ENCODE data around the gene AKAP10. TPM values are rescaled to one million over a fixed set of nuclear protein-coding genes. Genes with fewer than 3 reads are reported as not detected.
A peak's percentile ranks its signal among the peaks of the same experiment; 100 is the strongest.

The AKAP10 gene
- total and polyA plus RNA-seq, 10 of the 15 experiments (the other 5 are each of a cell fraction or from before 2014, with no cell fraction given) = 4.3 to 23.7 (median 14.7) TPM

GRCh38 chr17:19867329-19868078, 110.1 kb downstream of the AKAP10 start, which contains the start of gene ULK2:
Gene ULK2, minus strand, starts transcription at chr17:19867936. Its CDS starts 519 bp downstream, at chr17:19867417.
- no TSS peak for BruUV-seq (replicated peaks)
- Histone ChIP-seq H3K27me3 (replicated peaks in 1 of 2; ENCODE audit: control insufficient read depth in 2 of 2, insufficient read depth in 2 of 2, low read length in 1 of 2) (peaks cover 0 to 3% of the 10 kb centered on the region in 2 experiments; a peak in 1 of 4 replicates), H4K20me1 (ENCODE audit: control insufficient read depth, insufficient read depth) (no peaks in the 10 kb centered on the region), H3K79me2 (ENCODE audit: control insufficient read depth, insufficient read depth, low read length) (no peaks in the 10 kb centered on the region), H3K4me1 (ENCODE audit: control insufficient read depth, insufficient read depth, low read length) (no peaks in the 10 kb centered on the region; the same call in 1 of the 2 replicates), H2AFZ (ENCODE audit: control insufficient read depth, low read depth, low read length) (peak within 1 kb of the TSS; percentile 75), H3K36me3 (ENCODE audit: control insufficient read depth in 2 of 2, insufficient read depth in 2 of 2, low read length in 1 of 2) (no peaks in the 10 kb centered on the region), H3K9ac (ENCODE audit: control insufficient read depth, insufficient read depth, low read length) (peak within 1 kb of the TSS; percentile 52), H3K4me3 (peak within 1 kb of the TSS; percentile 78), H3K9me3 (replicated peaks; ENCODE audit: control insufficient read depth, insufficient read depth, low read length) (no peaks in the 10 kb centered on the region; the same call in 2 of the 3 replicates), H3K27ac (ENCODE audit: control insufficient read depth, insufficient read depth) (no peak within 1 kb of the TSS), H3K4me2 (ENCODE audit: control insufficient read depth, insufficient read depth) (peak within 1 kb of the TSS; percentile 84)
- in situ Hi-C loops (cut with MboI) = no loop called here
- WGBS (ENCODE audit: insufficient coverage, insufficient replicate concordance, low lambda C conversion rate, missing lambda C conversion rate) = 6% methylated on average over 98 of the region's 111 CpGs
- POLR2A ChIA-PET = no interaction called here
- DNase-seq (ENCODE audit: low read depth, low spot score) (no peak), ATAC-seq (peak; percentile 23; the same call in 1 of the 3 replicates), FAIRE-seq (no peak)
- SMC1A ChIA-PET (ENCODE audit: uncharacterized antibody, unreplicated experiment) = no interaction called here
- RAD21 ChIA-PET (ENCODE audit: unreplicated experiment) = no interaction called here
- intact Hi-C loops (cut with micrococcal nuclease; ENCODE audit: unreplicated experiment) = no loop called here
- CTCF ChIA-PET = no interaction called here
- 0 out of 3 replicates have a peak, but pooled peaks of 1 of the 2 experiments have one; percentile 40 for TF ChIP-seq EGR1 (IDR thresholded peaks at IDR 0.05; ENCODE audit: borderline replicate concordance in 1 of 2, low read depth in 2 of 2, low read length in 2 of 2)
- peak; percentile 37 for TF ChIP-seq RUNX3 (IDR thresholded peaks at IDR 0.05; ENCODE audit: low read length)
- no peak for TF ChIP-seq CTCF (IDR thresholded peaks at IDR 0.05 in 2 of 3, conservative IDR thresholded peaks at IDR 0.05 in 1 of 3; ENCODE audit: control insufficient read depth in 2 of 3, extremely low read depth in 1 of 3, insufficient read depth in 1 of 3, low read depth in 3 of 3, low read length in 3 of 3)
- peak; percentile 52; the same call in 1 of the 2 replicates for TF ChIP-seq TARDBP (IDR thresholded peaks at IDR 0.05; ENCODE audit: borderline replicate concordance)
- TF ChIP-seq CHD4 (IDR thresholded peaks at IDR 0.05) = no peak
- no peak for TF ChIP-seq ZBED1 (IDR thresholded peaks at IDR 0.05; ENCODE audit: borderline replicate concordance)
- no peak for TF ChIP-seq PAX8 (IDR thresholded peaks at IDR 0.05)
- peak; percentile 37 for TF ChIP-seq PBX3 (IDR thresholded peaks at IDR 0.05; ENCODE audit: insufficient replicate concordance, low read depth, low read length)
- TF ChIP-seq TAF1 (IDR thresholded peaks at IDR 0.05; ENCODE audit: borderline replicate concordance, low read depth, low read length) = peak; percentile 61; the same call in 1 of the 2 replicates
- TF ChIP-seq HDAC6 (IDR thresholded peaks at IDR 0.05; ENCODE audit: unreplicated experiment) = peak; percentile 88
- 0 out of 2 replicates have a peak, but pooled peaks have one; percentile 20 for TF ChIP-seq MAX (IDR thresholded peaks at IDR 0.05; ENCODE audit: low read depth, low read length)
- peak; percentile 56 for TF ChIP-seq POLR2A (IDR thresholded peaks at IDR 0.05; ENCODE audit: low read depth, low read length)
